ENCODE results near the gene ACTR2.

Gene ACTR2

GRCh38 chr2:65199166-65199565 is 28.5 kb upstream of the ACTR2 start:
- H3K27me3 ChIP-seq (ENCODE audit: insufficient read depth, low read depth): no peaks in the 10 kb centered on the region
- no peaks in the 10 kb centered on the region for H4K20me1 ChIP-seq (ENCODE audit: insufficient read depth)
- H3K4me3 ChIP-seq (IDR thresholded peaks at IDR 0.05; ENCODE audit: insufficient read depth, low read depth, low read length): no peak overlapping the region
- H3K27ac ChIP-seq: no peak overlapping the region
- no peaks in the 10 kb centered on the region for H3K4me1 ChIP-seq (ENCODE audit: low read depth, poor library complexity, severe bottlenecking)
- no peaks in the 10 kb centered on the region for H3K36me3 ChIP-seq (ENCODE audit: insufficient read depth)
- TF ChIP-seq, protein P1, sequence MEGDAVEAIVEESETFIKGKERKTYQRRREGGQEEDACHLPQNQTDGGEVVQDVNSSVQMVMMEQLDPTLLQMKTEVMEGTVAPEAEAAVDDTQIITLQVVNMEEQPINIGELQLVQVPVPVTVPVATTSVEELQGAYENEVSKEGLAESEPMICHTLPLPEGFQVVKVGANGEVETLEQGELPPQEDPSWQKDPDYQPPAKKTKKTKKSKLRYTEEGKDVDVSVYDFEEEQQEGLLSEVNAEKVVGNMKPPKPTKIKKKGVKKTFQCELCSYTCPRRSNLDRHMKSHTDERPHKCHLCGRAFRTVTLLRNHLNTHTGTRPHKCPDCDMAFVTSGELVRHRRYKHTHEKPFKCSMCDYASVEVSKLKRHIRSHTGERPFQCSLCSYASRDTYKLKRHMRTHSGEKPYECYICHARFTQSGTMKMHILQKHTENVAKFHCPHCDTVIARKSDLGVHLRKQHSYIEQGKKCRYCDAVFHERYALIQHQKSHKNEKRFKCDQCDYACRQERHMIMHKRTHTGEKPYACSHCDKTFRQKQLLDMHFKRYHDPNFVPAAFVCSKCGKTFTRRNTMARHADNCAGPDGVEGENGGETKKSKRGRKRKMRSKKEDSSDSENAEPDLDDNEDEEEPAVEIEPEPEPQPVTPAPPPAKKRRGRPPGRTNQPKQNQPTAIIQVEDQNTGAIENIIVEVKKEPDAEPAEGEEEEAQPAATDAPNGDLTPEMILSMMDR (conservative IDR thresholded peaks at IDR 0.05; ENCODE audit: low read depth, low read length): no peak
- no peak overlapping the region for H2AFZ ChIP-seq (ENCODE audit: low read depth)
- no peak overlapping the region for H3K9ac ChIP-seq
- H3K4me2 ChIP-seq: no peak overlapping the region
- H3K79me2 ChIP-seq (ENCODE audit: insufficient read depth, low read depth): no peaks in the 10 kb centered on the region

DNA sequence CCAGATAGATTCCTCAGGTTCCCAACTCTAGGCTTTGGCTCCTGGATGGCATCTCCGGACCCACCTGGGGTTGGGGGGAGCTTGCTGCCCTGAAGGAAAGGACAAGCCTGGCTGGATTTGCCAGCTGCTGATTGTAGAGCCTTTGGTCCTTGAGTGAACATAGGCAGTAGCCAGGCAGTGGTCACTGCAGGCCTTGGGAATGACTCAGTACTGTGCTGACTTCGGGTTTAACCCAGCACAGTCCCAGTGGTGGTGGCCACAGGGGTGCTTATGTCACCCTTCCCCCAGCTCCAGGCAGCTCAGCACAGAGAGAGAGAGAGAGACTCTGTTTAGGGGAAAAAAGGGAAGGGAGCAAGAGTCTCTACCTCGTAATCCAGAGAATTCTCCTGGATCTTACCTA is 27.7 kb upstream of the ACTR2 start:
- Histone ChIP-seq H3K79me2 (ENCODE audit: insufficient read depth, low read depth) (no peaks in the 10 kb centered on the region), H3K4me2 (no peak overlapping the region), H3K27ac (no peak overlapping the region), H4K20me1 (ENCODE audit: insufficient read depth) (no peaks in the 10 kb centered on the region), H3K27me3 (ENCODE audit: insufficient read depth, low read depth) (no peaks in the 10 kb centered on the region), H3K9ac (no peak overlapping the region), H3K4me3 (IDR thresholded peaks at IDR 0.05; ENCODE audit: insufficient read depth, low read depth, low read length) (no peak overlapping the region), H2AFZ (ENCODE audit: low read depth) (no peak overlapping the region), H3K36me3 (ENCODE audit: insufficient read depth) (no peaks in the 10 kb centered on the region), H3K4me1 (ENCODE audit: low read depth, poor library complexity, severe bottlenecking) (no peaks in the 10 kb centered on the region)
- TF ChIP-seq, protein P1 (conservative IDR thresholded peaks at IDR 0.05; ENCODE audit: low read depth, low read length): no peak

GRCh38 chr2:65204461-65205210 is 23.0 kb upstream of the ACTR2 start:
- no peak overlapping the region for H2AFZ ChIP-seq (ENCODE audit: low read depth)
- H3K79me2 ChIP-seq (ENCODE audit: insufficient read depth, low read depth): no peaks in the 10 kb centered on the region
- H4K20me1 ChIP-seq (ENCODE audit: insufficient read depth): no peaks in the 10 kb centered on the region
- H3K4me2 ChIP-seq: no peak overlapping the region
- no peak overlapping the region for H3K4me3 ChIP-seq (IDR thresholded peaks at IDR 0.05; ENCODE audit: insufficient read depth, low read depth, low read length)
- H3K27ac ChIP-seq: no peak overlapping the region
- no peak overlapping the region for H3K9ac ChIP-seq
- H3K36me3 ChIP-seq (ENCODE audit: insufficient read depth): no peaks in the 10 kb centered on the region
- no peaks in the 10 kb centered on the region for H3K4me1 ChIP-seq (ENCODE audit: low read depth, poor library complexity, severe bottlenecking)
- no peaks in the 10 kb centered on the region for H3K27me3 ChIP-seq (ENCODE audit: insufficient read depth, low read depth)
- TF ChIP-seq, protein P1 (conservative IDR thresholded peaks at IDR 0.05; ENCODE audit: low read depth, low read length): no peak

GRCh38 chr2:65212115-65212514 is 15.5 kb upstream of the ACTR2 start:
- TF ChIP-seq, protein P1 (conservative IDR thresholded peaks at IDR 0.05; ENCODE audit: low read depth, low read length): no peak
- no peak overlapping the region for H3K4me3 ChIP-seq (IDR thresholded peaks at IDR 0.05; ENCODE audit: insufficient read depth, low read depth, low read length)
- no peaks in the 10 kb centered on the region for H4K20me1 ChIP-seq (ENCODE audit: insufficient read depth)
- H3K27ac ChIP-seq: no peak overlapping the region
- no peak overlapping the region for H3K4me2 ChIP-seq
- no peaks in the 10 kb centered on the region for H3K79me2 ChIP-seq (ENCODE audit: insufficient read depth, low read depth)
- peaks cover 34% of the 10 kb centered on the region for H3K4me1 ChIP-seq (ENCODE audit: low read depth, poor library complexity, severe bottlenecking)
- no peaks in the 10 kb centered on the region for H3K36me3 ChIP-seq (ENCODE audit: insufficient read depth)
- H3K9ac ChIP-seq: no peak overlapping the region
- no peaks in the 10 kb centered on the region for H3K27me3 ChIP-seq (ENCODE audit: insufficient read depth, low read depth)
- H2AFZ ChIP-seq (ENCODE audit: low read depth): no peak overlapping the region
